Mesendoderm (in vitro differentiated cells): Measurements from ENCODE around the gene SMARCC2.
"Not testable (repeated sequence)": the region's sequence is repeated elsewhere in the genome, so short reads cannot be mapped to it uniquely, and the experiment has no call there.

Experiments used
- DNase-seq: peaks from one replicate; pipeline ENCODE4 v3.0.0; 2013
- H2AK5ac ChIP-seq: 2 replicates; pipeline ENCODE4 v1.6.1; 2013; ENCODE audit warnings: low read length, inconsistent platforms
- H2BK120ac ChIP-seq: 2 replicates; pipeline ENCODE4 v1.6.1; 2013; ENCODE audit warnings: low read depth, mild to moderate bottlenecking, low read length, moderate library complexity, mixed read lengths
- H2BK15ac ChIP-seq: replicated peaks from 2 replicates; pipeline ENCODE4 v1.6.1; 2013; ENCODE audit warnings: low read depth, mild to moderate bottlenecking, moderate library complexity
- H2BK5ac ChIP-seq: 2 replicates; pipeline ENCODE4 v1.6.1; 2013; ENCODE audit warnings: low read length, inconsistent platforms
- H3K18ac ChIP-seq: 2 replicates; pipeline ENCODE4 v1.6.1; 2013; ENCODE audit warnings: mild to moderate bottlenecking, low read length, mixed read lengths
- H3K23ac ChIP-seq: one replicate; pipeline ENCODE4 v1.6.1; 2013; ENCODE audit warnings: low read length
- H3K27ac ChIP-seq: 2 replicates; pipeline ENCODE4 v1.5.1; 2013; ENCODE audit warnings: low read depth, mild to moderate bottlenecking, inconsistent platforms, low read length, moderate library complexity
- H3K27me3 ChIP-seq: 2 replicates; pipeline ENCODE4 v1.6.1; 2013; ENCODE audit warnings: low read length, control low read depth, mild to moderate bottlenecking, inconsistent platforms; ENCODE audit not compliant: insufficient read depth, poor library complexity
- H3K36me3 ChIP-seq: 2 replicates; pipeline ENCODE4 v1.6.1; 2013; ENCODE audit warnings: low read length, inconsistent platforms; ENCODE audit not compliant: control insufficient read depth, insufficient read depth
- H3K4ac ChIP-seq: one replicate; pipeline ENCODE4 v1.6.1; 2013; ENCODE audit warnings: low read depth, mild to moderate bottlenecking, low read length, moderate library complexity
- H3K4me1 ChIP-seq: 2 replicates; pipeline ENCODE4 v1.6.1; 2013; ENCODE audit warnings: low read depth, low read length, inconsistent platforms; ENCODE audit not compliant: control insufficient read depth
- H3K4me2 ChIP-seq: 2 replicates; pipeline ENCODE4 v1.6.1; 2013; ENCODE audit warnings: low read length
- H3K4me3 ChIP-seq: 2 replicates; pipeline ENCODE4 v1.5.1; 2013; ENCODE audit warnings: mild to moderate bottlenecking, low read length
- H3K56ac ChIP-seq: one replicate; pipeline ENCODE4 v1.6.1; 2013; ENCODE audit warnings: low read length
- H3K79me1 ChIP-seq: 2 replicates; pipeline ENCODE4 v1.6.1; 2013; ENCODE audit warnings: low read length, inconsistent platforms
- H3K79me2 ChIP-seq: 2 replicates; pipeline ENCODE4 v1.6.1; 2013; ENCODE audit warnings: mild to moderate bottlenecking, low read length; ENCODE audit not compliant: control insufficient read depth, insufficient read depth
- H3K9ac ChIP-seq: 2 replicates; pipeline ENCODE4 v1.6.1; 2013; ENCODE audit warnings: low read length, inconsistent platforms
- H4K5ac ChIP-seq: one replicate; pipeline ENCODE4 v1.6.1; 2013; ENCODE audit warnings: low read length
- H4K8ac ChIP-seq: one replicate; pipeline ENCODE4 v1.6.1; 2013; ENCODE audit warnings: low read depth, mild to moderate bottlenecking, control low read depth, low read length, moderate library complexity
- WGBS: extraction: QIAGEN DNeasy Blood & Tissue Kit; methylation state at CpG from one replicate; pipeline ENCODE4 v1.1.7; 2013; ENCODE audit warnings: low lambda C conversion rate, missing lambda C conversion rate; ENCODE audit not compliant: insufficient coverage; ENCODE audit errors: extremely low coverage; 5-methylcytosine and 5-hydroxymethylcytosine counted together

Gene SMARCC2

DNA sequence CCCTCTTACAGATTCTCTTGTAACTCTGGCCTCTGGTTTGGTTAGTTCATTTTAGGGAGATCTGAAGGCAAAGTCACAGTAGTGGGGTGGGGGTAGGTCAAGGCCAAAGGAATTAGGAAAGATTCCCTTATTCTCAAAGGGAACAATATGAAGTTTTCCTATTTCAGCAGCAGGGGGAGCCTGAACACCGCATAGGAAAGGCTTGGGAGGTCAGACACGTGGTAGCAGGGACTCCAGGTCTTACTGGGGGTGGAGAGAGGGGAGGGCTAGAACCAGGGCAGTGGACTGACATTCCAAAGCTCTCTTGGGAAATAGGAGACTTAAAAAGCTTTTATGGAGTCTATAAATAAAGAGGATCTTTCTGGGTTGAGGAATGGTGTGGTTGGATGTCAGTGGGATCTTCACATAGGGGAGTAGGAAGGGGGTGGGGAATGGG is 69.9 kb downstream of the SMARCC2 start:
- no peak overlapping the region for H3K18ac ChIP-seq
- WGBS: no CpG with 5 or more reads among the region's 2 CpGs
- peaks cover 2% of the 10 kb centered on the region for H3K79me1 ChIP-seq
- no peak overlapping the region for H2BK5ac ChIP-seq
- H3K79me2 ChIP-seq: peaks cover 11% of the 10 kb centered on the region
- H3K27me3 ChIP-seq: no peaks in the 10 kb centered on the region
- no peak overlapping the region for H2BK120ac ChIP-seq
- H3K9ac ChIP-seq: peak overlapping the region; percentile 73
- no peak overlapping the region for H3K4me3 ChIP-seq
- no peak overlapping the region for H3K23ac ChIP-seq
- H3K36me3 ChIP-seq: peaks cover 2% of the 10 kb centered on the region
- no peak overlapping the region for H3K4me2 ChIP-seq
- no peak overlapping the region for H2BK15ac ChIP-seq
- H4K8ac ChIP-seq: no peak overlapping the region
- peak overlapping the region; percentile 96 for H3K56ac ChIP-seq
- no peak overlapping the region for H4K5ac ChIP-seq
- H3K27ac ChIP-seq: no peak overlapping the region
- H3K4ac ChIP-seq: no peak overlapping the region
- DNase-seq: peak; percentile 98
- H2AK5ac ChIP-seq: no peak overlapping the region
- peaks cover 7% of the 10 kb centered on the region for H3K4me1 ChIP-seq

DNA sequence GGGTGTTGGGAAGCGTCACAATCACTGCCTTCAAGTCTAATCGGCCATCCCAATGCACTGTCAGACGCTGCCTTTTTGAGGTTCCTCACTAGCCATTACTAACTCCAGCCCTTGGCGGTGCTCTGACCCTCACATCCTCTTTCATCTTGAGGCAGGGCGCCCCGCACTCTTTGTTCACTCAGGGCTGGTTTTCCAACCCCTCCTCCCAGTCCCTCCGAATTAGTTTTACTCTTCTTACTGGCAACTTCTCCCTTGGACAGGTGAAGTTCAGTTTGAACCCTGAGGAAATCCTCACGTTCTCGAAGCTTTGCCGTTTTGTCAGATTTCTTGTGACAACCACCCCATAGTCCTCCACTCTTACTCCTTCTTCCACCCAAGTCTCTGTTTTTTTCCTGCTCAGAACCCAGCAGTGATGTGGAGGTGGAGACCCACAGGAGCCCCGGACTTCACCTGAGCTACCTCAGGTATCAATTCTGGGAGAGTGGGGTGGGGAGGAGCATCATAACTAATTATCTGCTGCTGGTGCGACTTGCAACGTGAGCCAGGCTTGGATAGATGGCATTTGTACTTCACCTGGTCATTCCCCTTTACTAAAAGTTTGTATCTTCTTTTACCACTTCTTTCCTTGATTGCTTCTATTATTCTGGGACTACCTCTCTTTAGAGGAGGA is 70.5 kb downstream of the SMARCC2 start:
- peaks cover 7% of the 10 kb centered on the region for H3K4me1 ChIP-seq
- no peak for DNase-seq
- H2BK5ac ChIP-seq: no peak overlapping the region
- H3K4me2 ChIP-seq: peak overlapping the region; percentile 41
- no peak overlapping the region for H4K8ac ChIP-seq
- H3K56ac ChIP-seq: peak overlapping the region; percentile 96
- no peaks in the 10 kb centered on the region for H3K27me3 ChIP-seq
- H2BK15ac ChIP-seq: no peak overlapping the region
- H3K36me3 ChIP-seq: peaks cover 2% of the 10 kb centered on the region
- no peak overlapping the region for H3K23ac ChIP-seq
- H3K79me2 ChIP-seq: peaks cover 11% of the 10 kb centered on the region
- H2BK120ac ChIP-seq: no peak overlapping the region
- peak overlapping the region; percentile 46 for H3K27ac ChIP-seq
- no peak overlapping the region for H3K4ac ChIP-seq
- no peaks in the 10 kb centered on the region for H3K79me1 ChIP-seq
- no CpG with 5 or more reads among the region's 13 CpGs for WGBS
- no peak overlapping the region for H4K5ac ChIP-seq
- peak overlapping the region; percentile 70 for H3K4me3 ChIP-seq
- peak overlapping the region; percentile 35 for H3K18ac ChIP-seq
- peak overlapping the region; percentile 73 for H3K9ac ChIP-seq
- peak overlapping the region; percentile 1 for H2AK5ac ChIP-seq

DNA sequence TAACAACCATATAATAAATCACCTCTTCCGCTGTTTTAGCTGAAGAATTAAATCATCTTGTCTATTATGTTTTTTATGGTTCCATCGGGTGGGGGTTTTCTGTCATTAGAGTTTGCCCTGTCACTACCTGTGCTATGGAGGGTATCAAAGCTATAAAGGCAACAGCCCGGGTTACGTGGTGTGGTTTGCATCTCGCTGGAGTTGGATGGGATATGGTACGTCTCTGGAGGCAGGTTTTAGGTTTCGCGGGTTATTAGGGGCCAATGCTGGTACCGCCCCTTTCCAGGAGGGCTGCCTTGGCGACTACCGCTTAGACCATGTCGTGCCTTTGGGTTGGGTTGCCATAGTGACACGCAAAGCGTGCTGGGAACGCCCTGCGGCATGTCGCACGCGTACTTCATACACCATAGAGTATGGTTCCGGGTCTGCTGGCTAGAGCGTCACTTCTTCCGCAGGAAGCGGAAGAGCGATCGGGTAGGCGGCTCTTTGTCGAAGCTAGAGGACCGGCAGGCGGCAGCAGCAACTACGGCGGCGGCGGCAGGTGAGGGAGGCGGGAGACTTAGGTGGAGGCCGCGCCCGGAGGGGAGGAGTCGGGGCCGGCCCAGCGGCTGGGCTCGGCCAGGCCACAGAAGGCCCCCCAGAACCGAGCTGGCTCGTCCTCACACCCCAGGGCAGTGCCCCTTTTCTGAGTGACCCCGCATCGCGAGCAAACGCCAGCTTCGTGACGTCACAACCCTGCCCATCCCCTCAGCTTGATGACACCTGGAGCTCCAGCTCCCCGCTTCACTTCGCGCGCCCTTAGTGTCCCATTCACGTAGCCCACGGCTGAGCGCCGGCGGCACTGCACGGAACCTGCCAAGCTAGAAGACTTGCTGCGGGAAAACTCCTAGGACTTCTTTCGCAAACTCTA is 71.2 kb downstream of the SMARCC2 start, which contains the start of gene ZC3H10:
ZC3H10 (plus strand) TSS at position 489 of the 910 bp plus-strand sequence. CDS start 2,297 bp downstream, outside the sequence.
- H2AK5ac ChIP-seq: peak within 1 kb of the TSS; percentile 1
- no peak within 1 kb of the TSS for H3K4ac ChIP-seq
- peak within 1 kb of the TSS; percentile 35 for H3K18ac ChIP-seq
- H2BK15ac ChIP-seq: no peak within 1 kb of the TSS
- H3K56ac ChIP-seq: peak within 1 kb of the TSS; percentile 98
- no peak within 1 kb of the TSS for H2BK5ac ChIP-seq
- H3K4me1 ChIP-seq: peaks cover 7% of the 10 kb centered on the region
- no peaks in the 10 kb centered on the region for H3K79me1 ChIP-seq
- H4K5ac ChIP-seq: no peak within 1 kb of the TSS
- no CpG with 5 or more reads among the region's 61 CpGs for WGBS
- peak; percentile 100 for DNase-seq
- no peak within 1 kb of the TSS for H4K8ac ChIP-seq
- H3K27me3 ChIP-seq: no peaks in the 10 kb centered on the region
- peak within 1 kb of the TSS; percentile 46 for H3K27ac ChIP-seq
- H3K36me3 ChIP-seq: peaks cover 3% of the 10 kb centered on the region
- peaks cover 11% of the 10 kb centered on the region for H3K79me2 ChIP-seq
- H3K23ac ChIP-seq: no peak within 1 kb of the TSS
- H2BK120ac ChIP-seq: no peak within 1 kb of the TSS
- H3K4me2 ChIP-seq: peak within 1 kb of the TSS; percentile 94
- H3K9ac ChIP-seq: peak within 1 kb of the TSS; percentile 98
- peak within 1 kb of the TSS; percentile 88 for H3K4me3 ChIP-seq

DNA sequence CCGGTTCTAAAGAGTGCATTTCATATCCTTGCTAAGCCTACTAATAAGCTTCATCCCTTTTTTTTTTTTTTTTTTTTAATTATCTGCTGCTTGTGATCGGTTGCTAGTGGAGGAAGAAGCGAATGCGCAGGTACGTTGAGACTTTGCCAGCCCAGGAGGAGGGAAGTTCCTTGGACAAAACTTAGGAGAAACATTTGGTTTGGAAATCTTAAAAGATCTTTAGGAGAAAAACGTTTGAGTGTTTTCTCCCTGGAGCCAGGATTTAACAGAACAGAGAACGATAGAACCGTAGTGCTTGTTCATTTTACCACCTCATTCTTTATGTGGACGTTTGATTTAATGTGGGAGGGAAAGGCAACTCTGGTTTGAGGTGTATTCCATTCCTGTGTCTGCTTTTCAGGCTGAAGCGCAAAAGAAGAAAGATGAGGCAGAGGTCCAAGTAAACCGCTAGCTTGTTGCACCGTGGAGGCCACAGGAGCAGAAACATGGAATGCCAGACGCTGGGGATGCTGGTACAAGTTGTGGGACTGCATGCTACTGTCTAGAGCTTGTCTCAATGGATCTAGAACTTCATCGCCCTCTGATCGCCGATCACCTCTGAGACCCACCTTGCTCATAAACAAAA is 72.1 kb downstream of the SMARCC2 start:
- H4K8ac ChIP-seq, H2BK5ac ChIP-seq, H3K4ac ChIP-seq, H3K23ac ChIP-seq, H2BK120ac ChIP-seq, H3K27me3 ChIP-seq, H3K36me3 ChIP-seq, H3K79me1 ChIP-seq, H2AK5ac ChIP-seq, H2BK15ac ChIP-seq, H3K18ac ChIP-seq, DNase-seq, H3K4me1 ChIP-seq: not testable (repeated sequence)
- WGBS: no CpG with 5 or more reads among the region's 16 CpGs
- peak overlapping the region; percentile 93 for H4K5ac ChIP-seq
- H3K4me2 ChIP-seq: peak overlapping the region; percentile 45
- peaks cover 11% of the 10 kb centered on the region for H3K79me2 ChIP-seq
- peak overlapping the region; percentile 98 for H3K9ac ChIP-seq
- H3K56ac ChIP-seq: peak overlapping the region; percentile 98
- H3K4me3 ChIP-seq: peak overlapping the region; percentile 88
- H3K27ac ChIP-seq: peak overlapping the region; percentile 46

DNA sequence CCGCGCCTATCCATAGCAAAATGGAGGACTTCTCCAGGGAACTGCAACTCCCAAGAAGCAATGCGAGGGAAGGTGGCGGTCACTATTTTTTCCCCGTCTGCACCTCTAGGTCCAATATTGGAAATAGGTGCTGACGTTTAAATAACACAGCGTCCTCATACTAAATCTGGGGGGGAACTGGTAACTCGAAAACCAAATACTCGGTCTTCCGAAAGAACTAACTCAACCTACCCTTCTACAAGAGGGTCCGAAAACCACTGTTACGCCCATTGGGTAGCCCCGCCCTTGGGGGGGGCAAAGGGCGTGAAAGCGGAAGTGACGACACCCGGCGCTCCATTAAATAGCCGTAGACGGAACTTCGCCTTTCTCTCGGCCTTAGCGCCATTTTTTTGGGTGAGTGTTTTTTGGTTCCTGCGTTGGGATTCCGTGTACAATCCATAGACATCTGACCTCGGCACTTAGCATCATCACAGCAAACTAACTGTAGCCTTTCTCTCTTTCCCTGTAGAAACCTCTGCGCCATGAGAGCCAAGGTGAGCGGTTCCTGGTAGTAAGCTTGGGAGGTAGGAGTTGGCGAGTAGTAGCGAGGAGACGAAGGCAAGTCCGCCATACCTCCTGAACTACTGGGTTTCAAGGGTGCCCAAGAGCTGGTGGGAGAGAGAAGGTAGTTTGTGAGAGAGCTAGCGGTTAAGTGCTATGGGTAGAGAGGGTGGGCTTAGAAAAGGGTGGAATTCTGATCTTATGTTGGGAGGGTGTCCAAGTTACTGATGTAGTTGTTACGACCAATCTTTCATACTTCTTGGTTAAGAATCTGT is 72.8 kb downstream of the SMARCC2 start, which contains the start of gene RPL41:
RPL41 (plus strand) TSS at position 367 of the 815 bp plus-strand sequence.
- H3K56ac ChIP-seq: peak within 1 kb of the TSS; percentile 98
- peak within 1 kb of the TSS; percentile 88 for H3K4me3 ChIP-seq
- peak within 1 kb of the TSS; percentile 93 for H4K5ac ChIP-seq
- H2BK15ac ChIP-seq: no peak within 1 kb of the TSS
- H3K36me3 ChIP-seq: peaks cover 8% of the 10 kb centered on the region
- H2AK5ac ChIP-seq: no peak within 1 kb of the TSS
- H3K4ac ChIP-seq: peak within 1 kb of the TSS; percentile 57
- H2BK120ac ChIP-seq: no peak within 1 kb of the TSS
- H3K79me2 ChIP-seq: peaks cover 11% of the 10 kb centered on the region
- H3K27me3 ChIP-seq: no peaks in the 10 kb centered on the region
- H3K18ac ChIP-seq: peak within 1 kb of the TSS; percentile 84
- H3K23ac ChIP-seq: peak within 1 kb of the TSS; percentile 15
- H3K4me1 ChIP-seq: peaks cover 7% of the 10 kb centered on the region
- H3K79me1 ChIP-seq: no peaks in the 10 kb centered on the region
- H3K4me2 ChIP-seq: peak within 1 kb of the TSS; percentile 68
- peak within 1 kb of the TSS; percentile 98 for H3K9ac ChIP-seq
- peak within 1 kb of the TSS; percentile 46 for H3K27ac ChIP-seq
- peak; percentile 97 for DNase-seq
- WGBS: no CpG with 5 or more reads among the region's 34 CpGs
- peak within 1 kb of the TSS; percentile 91 for H2BK5ac ChIP-seq
- no peak within 1 kb of the TSS for H4K8ac ChIP-seq
